GM12864 (cell line): ENCODE measurements around the gene CDH4.

Source experiments
- DNase-seq: peaks from one replicate; pipeline ENCODE4 v3.0.0-alpha.2; 2011; ENCODE audit warnings: low read depth
- H3K4me3 ChIP-seq: 2 replicates; pipeline ENCODE4 v1.5.1; 2011; ENCODE audit warnings: mild to moderate bottlenecking, low read depth, low read length, control low read depth
- TF ChIP-seq, protein P1 (sequence below): IDR thresholded peaks from 2 replicates; pipeline ENCODE4 v1.5.1; 2011; ENCODE audit warnings: low read depth, mild to moderate bottlenecking, moderate library complexity, low read length, control low read depth, inconsistent platforms; ENCODE audit errors: missing control alignments

Gene CDH4

DNA sequence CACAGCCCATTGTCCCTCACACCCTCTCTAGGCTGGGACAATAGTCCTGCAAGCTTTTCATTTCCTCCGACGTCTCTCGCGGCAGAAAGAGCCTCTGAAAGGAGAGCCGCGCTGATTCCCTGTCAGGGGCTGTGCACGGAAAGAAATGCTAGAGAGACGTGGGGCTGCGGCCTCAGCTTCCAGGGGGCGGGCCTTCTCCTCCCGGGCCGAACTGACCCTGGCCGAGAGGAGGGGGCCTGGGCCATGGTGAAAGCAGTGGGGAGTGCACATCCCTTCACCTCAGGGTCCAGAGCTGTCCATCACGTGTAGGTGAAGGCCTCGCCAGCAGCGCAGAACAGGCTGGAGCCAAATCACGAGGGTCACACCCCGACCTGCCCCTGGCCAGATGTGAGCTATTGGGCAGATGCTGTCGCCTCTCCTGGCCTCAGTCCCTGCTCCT, 593.2 kb downstream of the CDH4 start:
- TF ChIP-seq, protein P1, sequence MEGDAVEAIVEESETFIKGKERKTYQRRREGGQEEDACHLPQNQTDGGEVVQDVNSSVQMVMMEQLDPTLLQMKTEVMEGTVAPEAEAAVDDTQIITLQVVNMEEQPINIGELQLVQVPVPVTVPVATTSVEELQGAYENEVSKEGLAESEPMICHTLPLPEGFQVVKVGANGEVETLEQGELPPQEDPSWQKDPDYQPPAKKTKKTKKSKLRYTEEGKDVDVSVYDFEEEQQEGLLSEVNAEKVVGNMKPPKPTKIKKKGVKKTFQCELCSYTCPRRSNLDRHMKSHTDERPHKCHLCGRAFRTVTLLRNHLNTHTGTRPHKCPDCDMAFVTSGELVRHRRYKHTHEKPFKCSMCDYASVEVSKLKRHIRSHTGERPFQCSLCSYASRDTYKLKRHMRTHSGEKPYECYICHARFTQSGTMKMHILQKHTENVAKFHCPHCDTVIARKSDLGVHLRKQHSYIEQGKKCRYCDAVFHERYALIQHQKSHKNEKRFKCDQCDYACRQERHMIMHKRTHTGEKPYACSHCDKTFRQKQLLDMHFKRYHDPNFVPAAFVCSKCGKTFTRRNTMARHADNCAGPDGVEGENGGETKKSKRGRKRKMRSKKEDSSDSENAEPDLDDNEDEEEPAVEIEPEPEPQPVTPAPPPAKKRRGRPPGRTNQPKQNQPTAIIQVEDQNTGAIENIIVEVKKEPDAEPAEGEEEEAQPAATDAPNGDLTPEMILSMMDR: no peak
- no peak overlapping the region for H3K4me3 ChIP-seq

GRCh38 chr20:61846074-61846473, 594.0 kb downstream of the CDH4 start:
- DNase-seq: no peak
- H3K4me3 ChIP-seq: no peak overlapping the region
- TF ChIP-seq, protein P1: no peak

More for the DNA sequence above, 593.2 kb downstream of the CDH4 start:
- DNase-seq: no peak

- DNase-seq: no peak
- TF ChIP-seq, protein P1: no peak
- H3K4me3 ChIP-seq: no peak overlapping the region
Measured at GRCh38 chr20:61846741-61847419, 594.8 kb downstream of the CDH4 start.

DNA sequence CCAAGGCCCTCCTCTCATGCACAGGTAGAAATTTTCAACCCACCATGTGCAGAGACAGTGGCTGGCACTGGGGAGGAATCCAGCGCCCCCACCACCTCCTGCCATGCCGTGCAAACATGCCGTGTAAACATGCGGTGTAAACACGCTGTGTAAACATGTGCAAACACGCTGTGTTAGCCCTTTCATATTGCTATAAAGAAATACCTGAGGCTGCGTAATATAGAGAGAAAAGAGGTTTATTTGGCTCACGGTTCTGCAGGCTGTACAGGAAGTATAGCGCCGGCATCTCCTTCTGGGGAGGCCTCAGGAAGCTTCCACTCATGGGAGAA, 595.3 kb downstream of the CDH4 start:
- no peak for DNase-seq
- no peak overlapping the region for H3K4me3 ChIP-seq
- TF ChIP-seq, protein P1: no peak

- no peak for DNase-seq
- TF ChIP-seq, protein P1: no peak
- H3K4me3 ChIP-seq: no peak overlapping the region
Measured at GRCh38 chr20:61847986-61848385, 595.9 kb downstream of the CDH4 start.

DNA sequence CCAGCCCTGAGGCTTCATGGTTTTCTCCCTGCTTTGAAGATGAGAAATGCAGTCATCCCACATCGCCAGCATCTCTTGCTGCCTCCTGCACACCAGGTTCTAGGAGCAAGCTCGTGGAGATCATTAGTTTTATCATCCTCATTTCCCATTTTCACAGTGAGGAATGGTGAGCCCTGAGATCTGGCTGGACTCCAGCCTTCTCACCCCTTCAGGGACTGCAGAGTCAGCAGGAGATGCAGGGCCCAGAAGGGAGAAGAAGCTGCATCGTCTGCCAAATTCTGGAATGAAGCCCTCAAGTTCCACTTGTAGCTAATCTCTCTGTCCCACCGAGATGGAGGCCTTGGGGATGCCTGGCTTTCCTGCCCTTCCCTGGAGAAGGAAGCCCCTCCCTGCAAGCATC, 596.8 kb downstream of the CDH4 start:
- H3K4me3 ChIP-seq: no peak overlapping the region
- TF ChIP-seq, protein P1: no peak
- DNase-seq: no peak

DNA sequence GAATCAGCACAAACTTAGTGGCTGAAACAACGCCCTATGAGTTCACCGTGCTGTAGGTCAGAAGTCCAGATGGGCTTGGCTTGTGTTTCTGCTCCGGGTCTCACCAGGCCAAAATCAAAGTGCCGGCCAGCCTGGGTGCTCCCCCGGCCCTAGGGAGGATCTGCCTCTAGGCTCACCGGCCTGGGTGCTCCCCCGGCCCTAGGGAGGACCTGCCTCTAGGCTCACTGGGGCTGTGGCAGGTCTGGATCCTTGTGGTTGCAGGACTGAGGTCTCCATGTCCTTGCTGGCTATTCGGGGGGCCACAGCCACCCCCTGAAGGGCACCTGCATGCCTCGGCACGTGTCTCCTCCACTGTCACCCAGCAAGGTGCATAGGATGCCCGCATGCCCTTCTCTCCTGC, 597.3 kb downstream of the CDH4 start:
- no peak for DNase-seq
- TF ChIP-seq, protein P1: no peak
- no peak overlapping the region for H3K4me3 ChIP-seq
